Vagina (tissue), 2 donors: ENCODE results near the gene ERICH3.

Experiments
- POLR2A ChIP-seq, 2 donors: fragments of 450-650 bp; IDR thresholded peaks; one replicate each; pipeline ENCODE4 v1.6.1; 2017; ENCODE audit warnings: antibody characterized with exemption in 2 of 2, mild to moderate bottlenecking in 2 of 2, moderate library complexity in 2 of 2
- POLR2AphosphoS5 ChIP-seq, 2 donors: sonication (generic); formaldehyde crosslinking; IDR thresholded peaks; one replicate each; pipeline ENCODE4 v1.9.0; 2017; ENCODE audit warnings: antibody characterized with exemption in 2 of 2, mild to moderate bottlenecking in 2 of 2, low read depth in 1 of 2; ENCODE audit not compliant: insufficient read depth in 1 of 2
- TF ChIP-seq, protein P1 (sequence below), 3 experiments: fragments of 450-650 bp in 2 of 3; fragments of 200-600 bp in 1 of 3; sonication (generic) in 1 of 3; IDR thresholded peaks; one replicate each; pipeline ENCODE4 v1.5.1; 2017 to 2019; ENCODE audit warnings: antibody characterized with exemption in 3 of 3, mild to moderate bottlenecking in 2 of 3, moderate library complexity in 2 of 3

DNA sequence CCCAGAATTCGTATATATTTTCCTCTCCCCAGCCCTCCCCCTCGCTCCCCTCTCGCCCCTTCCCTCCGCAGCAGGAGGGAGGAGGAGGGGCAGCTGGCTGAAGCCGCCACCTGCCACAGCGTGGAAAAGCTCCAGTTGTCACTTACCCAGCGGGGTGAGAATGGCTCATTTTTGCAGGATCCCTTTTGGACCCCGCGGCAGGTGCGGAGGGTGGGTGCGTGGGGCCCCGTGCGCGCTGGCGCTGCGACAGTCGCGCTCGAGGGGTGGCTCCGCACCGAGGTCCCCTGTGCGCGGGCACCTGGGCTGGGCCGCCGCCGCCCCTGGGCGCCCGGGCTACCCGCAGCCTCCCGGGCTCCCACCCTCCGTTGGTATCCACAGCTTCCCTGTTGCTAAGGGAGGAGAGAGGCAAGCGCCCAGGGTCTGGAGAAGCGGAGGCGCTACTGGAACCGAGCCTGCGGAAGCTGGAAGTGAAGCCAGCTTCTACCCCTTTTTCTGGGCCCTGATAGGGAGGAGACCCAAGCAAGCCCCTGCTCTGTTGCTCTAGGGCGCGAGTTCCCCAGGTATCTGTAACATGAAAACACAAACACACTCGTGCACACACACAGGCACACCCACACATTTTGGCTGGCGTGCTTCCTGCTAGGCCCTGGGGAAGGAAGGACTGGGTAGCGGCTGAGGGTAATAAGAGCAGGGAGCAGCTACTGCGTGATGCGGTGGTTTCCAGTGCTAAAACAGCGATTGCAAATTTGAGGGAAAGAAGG is at the start of gene ERICH3:
- TF ChIP-seq, protein P1, sequence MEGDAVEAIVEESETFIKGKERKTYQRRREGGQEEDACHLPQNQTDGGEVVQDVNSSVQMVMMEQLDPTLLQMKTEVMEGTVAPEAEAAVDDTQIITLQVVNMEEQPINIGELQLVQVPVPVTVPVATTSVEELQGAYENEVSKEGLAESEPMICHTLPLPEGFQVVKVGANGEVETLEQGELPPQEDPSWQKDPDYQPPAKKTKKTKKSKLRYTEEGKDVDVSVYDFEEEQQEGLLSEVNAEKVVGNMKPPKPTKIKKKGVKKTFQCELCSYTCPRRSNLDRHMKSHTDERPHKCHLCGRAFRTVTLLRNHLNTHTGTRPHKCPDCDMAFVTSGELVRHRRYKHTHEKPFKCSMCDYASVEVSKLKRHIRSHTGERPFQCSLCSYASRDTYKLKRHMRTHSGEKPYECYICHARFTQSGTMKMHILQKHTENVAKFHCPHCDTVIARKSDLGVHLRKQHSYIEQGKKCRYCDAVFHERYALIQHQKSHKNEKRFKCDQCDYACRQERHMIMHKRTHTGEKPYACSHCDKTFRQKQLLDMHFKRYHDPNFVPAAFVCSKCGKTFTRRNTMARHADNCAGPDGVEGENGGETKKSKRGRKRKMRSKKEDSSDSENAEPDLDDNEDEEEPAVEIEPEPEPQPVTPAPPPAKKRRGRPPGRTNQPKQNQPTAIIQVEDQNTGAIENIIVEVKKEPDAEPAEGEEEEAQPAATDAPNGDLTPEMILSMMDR (IDR thresholded peaks at IDR 0.05), result no peak
- TF ChIP-seq POLR2AphosphoS5 (IDR thresholded peaks at IDR 0.05; ENCODE audit: insufficient read depth in 1 of 2, low read depth in 1 of 2) (no peak), POLR2A (IDR thresholded peaks at IDR 0.05) (no peak)
